ENCODE data around the gene MAPT.

The MAPT gene

DNA sequence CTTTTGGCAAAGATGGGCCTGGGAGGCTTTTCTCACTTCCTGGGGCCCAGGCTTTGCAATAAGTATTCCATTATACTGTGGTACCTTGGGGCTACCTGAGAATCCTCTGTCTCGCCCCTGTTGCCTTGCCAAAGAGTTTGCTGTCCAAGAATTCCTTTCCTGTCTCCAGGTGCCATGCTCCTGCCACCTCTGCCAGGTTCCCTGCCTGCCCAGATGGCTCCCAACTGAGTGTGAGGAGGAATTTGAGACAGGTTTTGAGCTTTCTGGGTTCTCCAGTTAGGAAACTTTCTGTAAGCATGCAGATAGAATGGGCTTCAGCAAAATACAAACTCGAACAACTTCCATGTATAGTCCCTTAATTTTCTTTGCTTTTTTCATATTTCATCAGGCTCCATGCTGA is 5.8 kb downstream of the MAPT start (continued):
- TF ChIP-seq, protein P1, sequence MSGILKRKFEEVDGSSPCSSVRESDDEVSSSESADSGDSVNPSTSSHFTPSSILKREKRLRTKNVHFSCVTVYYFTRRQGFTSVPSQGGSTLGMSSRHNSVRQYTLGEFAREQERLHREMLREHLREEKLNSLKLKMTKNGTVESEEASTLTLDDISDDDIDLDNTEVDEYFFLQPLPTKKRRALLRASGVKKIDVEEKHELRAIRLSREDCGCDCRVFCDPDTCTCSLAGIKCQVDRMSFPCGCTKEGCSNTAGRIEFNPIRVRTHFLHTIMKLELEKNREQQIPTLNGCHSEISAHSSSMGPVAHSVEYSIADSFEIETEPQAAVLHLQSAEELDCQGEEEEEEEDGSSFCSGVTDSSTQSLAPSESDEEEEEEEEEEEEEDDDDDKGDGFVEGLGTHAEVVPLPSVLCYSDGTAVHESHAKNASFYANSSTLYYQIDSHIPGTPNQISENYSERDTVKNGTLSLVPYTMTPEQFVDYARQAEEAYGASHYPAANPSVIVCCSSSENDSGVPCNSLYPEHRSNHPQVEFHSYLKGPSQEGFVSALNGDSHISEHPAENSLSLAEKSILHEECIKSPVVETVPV (CRISPR knock-in tag; IDR thresholded peaks at IDR 0.05): no peak
- no peak for TF ChIP-seq CSDC2 (CRISPR knock-in tag; IDR thresholded peaks at IDR 0.05)
- no peak for TF ChIP-seq GLIS3 (CRISPR knock-in tag; IDR thresholded peaks at IDR 0.05)
- TF ChIP-seq ZFP30 (CRISPR knock-in tag; IDR thresholded peaks at IDR 0.05): no peak
- no peak for TF ChIP-seq TCF4 (CRISPR knock-in tag; IDR thresholded peaks at IDR 0.05; ENCODE audit: borderline replicate concordance)

DNA sequence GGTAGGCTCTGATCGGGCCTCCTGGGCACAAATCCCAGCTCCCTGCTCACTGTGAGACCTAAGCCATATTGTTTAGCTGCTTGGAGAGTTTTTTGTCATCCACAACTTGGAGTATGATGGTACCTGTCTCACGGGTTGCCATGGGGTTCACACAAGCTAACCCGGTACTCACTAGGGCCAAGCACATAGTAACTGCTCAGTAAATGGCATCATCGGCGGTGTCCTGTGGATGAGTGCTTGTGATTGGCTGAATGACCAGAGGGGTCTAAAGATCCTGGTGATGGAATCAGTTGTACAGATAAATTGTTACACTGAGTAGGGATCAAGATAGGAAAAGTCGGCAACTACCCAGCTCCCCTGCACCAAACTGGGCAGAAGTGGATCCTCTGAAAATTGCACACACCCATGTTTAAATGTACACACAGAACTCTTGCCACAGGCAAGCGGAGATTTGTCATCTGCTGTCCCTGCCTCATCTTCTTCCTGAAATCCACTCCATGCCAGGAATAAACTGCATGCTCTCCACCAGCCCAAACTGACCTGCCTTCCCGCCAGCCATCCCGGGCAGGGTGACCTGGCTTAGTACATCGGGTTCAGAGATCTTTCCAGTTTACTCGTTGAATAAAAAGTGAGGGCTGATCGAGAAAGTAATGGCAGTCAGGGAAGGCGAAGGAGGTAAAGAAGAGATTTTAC is 6.5 kb downstream of the MAPT start:
- TF ChIP-seq OSR1 (CRISPR knock-in tag; IDR thresholded peaks at IDR 0.05): no peak
- no peak for TF ChIP-seq ZFP3 (CRISPR knock-in tag; IDR thresholded peaks at IDR 0.05)
- TF ChIP-seq ZFP30 (CRISPR knock-in tag; IDR thresholded peaks at IDR 0.05): no peak
- TF ChIP-seq, protein P2, sequence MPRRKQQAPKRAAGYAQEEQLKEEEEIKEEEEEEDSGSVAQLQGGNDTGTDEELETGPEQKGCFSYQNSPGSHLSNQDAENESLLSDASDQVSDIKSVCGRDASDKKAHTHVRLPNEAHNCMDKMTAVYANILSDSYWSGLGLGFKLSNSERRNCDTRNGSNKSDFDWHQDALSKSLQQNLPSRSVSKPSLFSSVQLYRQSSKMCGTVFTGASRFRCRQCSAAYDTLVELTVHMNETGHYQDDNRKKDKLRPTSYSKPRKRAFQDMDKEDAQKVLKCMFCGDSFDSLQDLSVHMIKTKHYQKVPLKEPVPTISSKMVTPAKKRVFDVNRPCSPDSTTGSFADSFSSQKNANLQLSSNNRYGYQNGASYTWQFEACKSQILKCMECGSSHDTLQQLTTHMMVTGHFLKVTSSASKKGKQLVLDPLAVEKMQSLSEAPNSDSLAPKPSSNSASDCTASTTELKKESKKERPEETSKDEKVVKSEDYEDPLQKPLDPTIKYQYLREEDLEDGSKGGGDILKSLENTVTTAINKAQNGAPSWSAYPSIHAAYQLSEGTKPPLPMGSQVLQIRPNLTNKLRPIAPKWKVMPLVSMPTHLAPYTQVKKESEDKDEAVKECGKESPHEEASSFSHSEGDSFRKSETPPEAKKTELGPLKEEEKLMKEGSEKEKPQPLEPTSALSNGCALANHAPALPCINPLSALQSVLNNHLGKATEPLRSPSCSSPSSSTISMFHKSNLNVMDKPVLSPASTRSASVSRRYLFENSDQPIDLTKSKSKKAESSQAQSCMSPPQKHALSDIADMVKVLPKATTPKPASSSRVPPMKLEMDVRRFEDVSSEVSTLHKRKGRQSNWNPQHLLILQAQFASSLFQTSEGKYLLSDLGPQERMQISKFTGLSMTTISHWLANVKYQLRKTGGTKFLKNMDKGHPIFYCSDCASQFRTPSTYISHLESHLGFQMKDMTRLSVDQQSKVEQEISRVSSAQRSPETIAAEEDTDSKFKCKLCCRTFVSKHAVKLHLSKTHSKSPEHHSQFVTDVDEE (CRISPR knock-in tag; IDR thresholded peaks at IDR 0.05): no peak
- no peak for TF ChIP-seq PATZ1 (CRISPR knock-in tag; IDR thresholded peaks at IDR 0.05; ENCODE audit: borderline replicate concordance)
- no peak for TF ChIP-seq ESRRG (CRISPR knock-in tag; IDR thresholded peaks at IDR 0.05)
- TF ChIP-seq, protein P1 (CRISPR knock-in tag; IDR thresholded peaks at IDR 0.05): no peak
- TF ChIP-seq ZNF70 (CRISPR knock-in tag; IDR thresholded peaks at IDR 0.05): no peak
- no peak for TF ChIP-seq ZNF565 (CRISPR knock-in tag; conservative IDR thresholded peaks at IDR 0.05; ENCODE audit: low read depth)
- no peak for TF ChIP-seq ZNF8 (CRISPR knock-in tag; IDR thresholded peaks at IDR 0.05)
- TF ChIP-seq TCF4 (CRISPR knock-in tag; IDR thresholded peaks at IDR 0.05; ENCODE audit: borderline replicate concordance): no peak
- no peak for TF ChIP-seq ZC3H10 (CRISPR knock-in tag; IDR thresholded peaks at IDR 0.05)
- TF ChIP-seq ISL1 (CRISPR knock-in tag; IDR thresholded peaks at IDR 0.05): no peak
- no peak for ATAC-seq

- no peak for ATAC-seq
- TF ChIP-seq TCF4 (CRISPR knock-in tag; IDR thresholded peaks at IDR 0.05; ENCODE audit: borderline replicate concordance) (0 out of 2 replicates have a peak, but pooled peaks have one; percentile 26), PATZ1 (CRISPR knock-in tag; IDR thresholded peaks at IDR 0.05; ENCODE audit: borderline replicate concordance) (no peak)
These were observed 8.6 kb downstream of the MAPT start for GRCh38 chr17:45902892-45903346.

- no peak for ATAC-seq
- TF ChIP-seq SNAI2 (CRISPR knock-in tag; IDR thresholded peaks at IDR 0.05) (no peak), ZFP3 (CRISPR knock-in tag; IDR thresholded peaks at IDR 0.05) (no peak), CSDC2 (CRISPR knock-in tag; IDR thresholded peaks at IDR 0.05) (no peak), OSR1 (CRISPR knock-in tag; IDR thresholded peaks at IDR 0.05) (no peak), ZFP30 (CRISPR knock-in tag; IDR thresholded peaks at IDR 0.05) (no peak), PPARA (CRISPR knock-in tag; IDR thresholded peaks at IDR 0.05; ENCODE audit: borderline replicate concordance) (no peak), RARB (CRISPR knock-in tag; IDR thresholded peaks at IDR 0.05) (no peak), ZC3H10 (CRISPR knock-in tag; IDR thresholded peaks at IDR 0.05) (no peak), TCF4 (CRISPR knock-in tag; IDR thresholded peaks at IDR 0.05; ENCODE audit: borderline replicate concordance) (no peak), ZNF70 (CRISPR knock-in tag; IDR thresholded peaks at IDR 0.05) (no peak), ISL1 (CRISPR knock-in tag; IDR thresholded peaks at IDR 0.05) (no peak), ESRRG (CRISPR knock-in tag; IDR thresholded peaks at IDR 0.05) (no peak), ZNF8 (CRISPR knock-in tag; IDR thresholded peaks at IDR 0.05) (no peak)
- TF ChIP-seq, protein P2 (CRISPR knock-in tag; IDR thresholded peaks at IDR 0.05): no peak
- TF ChIP-seq, protein P3, sequence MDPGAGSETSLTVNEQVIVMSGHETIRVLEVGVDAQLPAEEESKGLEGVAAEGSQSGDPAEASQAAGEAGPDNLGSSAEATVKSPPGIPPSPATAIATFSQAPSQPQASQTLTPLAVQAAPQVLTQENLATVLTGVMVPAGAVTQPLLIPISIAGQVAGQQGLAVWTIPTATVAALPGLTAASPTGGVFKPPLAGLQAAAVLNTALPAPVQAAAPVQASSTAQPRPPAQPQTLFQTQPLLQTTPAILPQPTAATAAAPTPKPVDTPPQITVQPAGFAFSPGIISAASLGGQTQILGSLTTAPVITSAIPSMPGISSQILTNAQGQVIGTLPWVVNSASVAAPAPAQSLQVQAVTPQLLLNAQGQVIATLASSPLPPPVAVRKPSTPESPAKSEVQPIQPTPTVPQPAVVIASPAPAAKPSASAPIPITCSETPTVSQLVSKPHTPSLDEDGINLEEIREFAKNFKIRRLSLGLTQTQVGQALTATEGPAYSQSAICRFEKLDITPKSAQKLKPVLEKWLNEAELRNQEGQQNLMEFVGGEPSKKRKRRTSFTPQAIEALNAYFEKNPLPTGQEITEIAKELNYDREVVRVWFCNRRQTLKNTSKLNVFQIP (CRISPR knock-in tag; IDR thresholded peaks at IDR 0.05; ENCODE audit: borderline replicate concordance, low read depth): no peak
These were observed 10.5 kb downstream of the MAPT start for GRCh38 chr17:45904866-45905265.

Data from SK-N-SH treated with all-trans-retinoic acid at 6 μM for 48 hours (cell line).